Naive B cell (primary cell): ENCODE data around the gene ORC3. TPM values are rescaled to one million over a fixed set of nuclear protein-coding genes. Genes with fewer than 3 reads are reported as not detected.
"Not testable (repeated sequence)": the region's sequence is repeated elsewhere in the genome, so short reads cannot be mapped to it uniquely, and the experiment has no call there.

Experiments
- ATAC-seq, 2 donors: fragments of 150-1000 bp; cut with Tn5 transposase; 2 replicates each; pipeline ENCODE4 v1.10.0; 2021; ENCODE audit warnings: low read depth in 2 of 2, mild to moderate bottlenecking in 2 of 2, moderate library complexity in 2 of 2
- DNase-seq: peaks from one replicate; pipeline ENCODE4 v3.0.0; 2022
- H3K27ac Mint-ChIP-seq, 6 donors: one replicate each; pipeline ENCODE4 v1.8.0; 2020 to 2022; ENCODE audit warnings: mild to moderate bottlenecking in 6 of 6, mixed read lengths in 6 of 6, moderate library complexity in 5 of 6, inconsistent platforms in 2 of 6
- H3K27me3 Mint-ChIP-seq, 3 donors: one replicate each; pipeline ENCODE4 v1.8.0; 2021 to 2022; ENCODE audit warnings: mixed read lengths in 3 of 3, mild to moderate bottlenecking in 1 of 3
- H3K36me3 Mint-ChIP-seq, 2 donors: one replicate each; pipeline ENCODE4 v1.8.0; 2020 to 2022; ENCODE audit warnings: mixed read lengths in 2 of 2, inconsistent platforms in 1 of 2, mild to moderate bottlenecking in 1 of 2
- H3K4me1 Mint-ChIP-seq, 3 donors: one replicate each; pipeline ENCODE4 v1.8.0; 2020 to 2022; ENCODE audit warnings: mixed read lengths in 3 of 3, inconsistent platforms in 1 of 3, mild to moderate bottlenecking in 1 of 3, moderate library complexity in 1 of 3
- H3K4me3 Mint-ChIP-seq, 8 donors: one replicate each; pipeline ENCODE4 v1.8.0; 2020 to 2022; ENCODE audit warnings: mild to moderate bottlenecking in 8 of 8, mixed read lengths in 8 of 8, moderate library complexity in 8 of 8, inconsistent platforms in 2 of 8
- H3K9me3 Mint-ChIP-seq, 7 donors: one replicate each; pipeline ENCODE4 v1.8.0; 2020 to 2022; ENCODE audit warnings: mixed read lengths in 7 of 7, mild to moderate bottlenecking in 5 of 7, inconsistent platforms in 2 of 7, moderate library complexity in 1 of 7
- polyA plus RNA-seq, 6 donors: library from polyadenylated mRNA; unstranded; fragments of 300-500 nt; fragmentation: Illumina TruSeq; gene quantifications; one replicate each; pipeline ENCODE4 v1.2.3, GENCODE V29; 2021; ENCODE audit warnings: low read depth in 6 of 6

ORC3 gene
- polyA plus RNA-seq, 6 donors from 2014 or later: 34.4 to 68.4 (median 38.8) TPM

- H3K4me1 Mint-ChIP-seq: peaks cover 26 to 59% (median 46%) of the 10 kb centered on the region in 3 donors
- no peak overlapping the region for H3K4me3 Mint-ChIP-seq
- H3K36me3 Mint-ChIP-seq: peaks cover 11% of the 10 kb centered on the region in 2 donors
- ATAC-seq: no peak
- no peak for DNase-seq
- H3K27ac Mint-ChIP-seq: peak overlapping the region in 3 of 6 donors; percentile 9 to 85 (median 28)
- H3K9me3 Mint-ChIP-seq: peaks cover 0 to 2% (median 0%) of the 10 kb centered on the region in 7 donors
- no peaks in the 10 kb centered on the region for H3K27me3 Mint-ChIP-seq
Measured at GRCh38 chr6:87573307-87574024, 16.5 kb upstream of the ORC3 start.

- no peak for DNase-seq
- Mint-ChIP-seq H3K27me3 (no peaks in the 10 kb centered on the region), H3K9me3 (peaks cover 0 to 2% (median 0%) of the 10 kb centered on the region in 7 donors), H3K4me1 (peaks cover 26 to 59% (median 51%) of the 10 kb centered on the region in 3 donors), H3K36me3 (peaks cover 11 to 12% of the 10 kb centered on the region in 2 donors), H3K4me3 (peak overlapping the region in 1 of 8 donors; percentile 0), H3K27ac (peak overlapping the region in 4 of 6 donors; percentile 5 to 93 (median 49))
- ATAC-seq: no peak
Measured at GRCh38 chr6:87574237-87574804, 15.6 kb upstream of the ORC3 start.

- peak overlapping the region in 3 of 6 donors; percentile 8 to 61 (median 29) for H3K27ac Mint-ChIP-seq
Measured at GRCh38 chr6:87575423-87575822, 14.5 kb upstream of the ORC3 start.

GRCh38 chr6:87583822-87584221 lies 6.1 kb upstream of the ORC3 start:
- no peaks in the 10 kb centered on the region for H3K9me3 Mint-ChIP-seq
- peaks cover 20 to 35% (median 33%) of the 10 kb centered on the region in 3 donors for H3K4me1 Mint-ChIP-seq

More at GRCh38 chr6:87575423-87575822, 14.5 kb upstream of the ORC3 start:
- ATAC-seq (no peak), DNase-seq (no peak)
- H3K4me3 Mint-ChIP-seq: no peak overlapping the region
- H3K9me3 Mint-ChIP-seq: peaks cover 0 to 2% (median 0%) of the 10 kb centered on the region in 7 donors
- H3K36me3 Mint-ChIP-seq: peaks cover 11 to 15% of the 10 kb centered on the region in 2 donors
- no peaks in the 10 kb centered on the region for H3K27me3 Mint-ChIP-seq
- H3K4me1 Mint-ChIP-seq: peaks cover 26 to 52% (median 50%) of the 10 kb centered on the region in 3 donors

GRCh38 chr6:87586371-87587077 lies 3.4 kb upstream of the ORC3 start:
- peak overlapping the region in 2 of 6 donors; percentile 1 to 42 for H3K27ac Mint-ChIP-seq
- H3K27me3 Mint-ChIP-seq: no peaks in the 10 kb centered on the region
- peaks cover 30 to 59% (median 54%) of the 10 kb centered on the region in 3 donors for H3K4me1 Mint-ChIP-seq
- H3K36me3 Mint-ChIP-seq: peaks cover 4 to 7% of the 10 kb centered on the region in 2 donors
- H3K9me3 Mint-ChIP-seq: no peaks in the 10 kb centered on the region
- peak overlapping the region in 1 of 8 donors; percentile 62 for H3K4me3 Mint-ChIP-seq
- no peak for DNase-seq
- ATAC-seq: no peak

More at GRCh38 chr6:87583822-87584221, 6.1 kb upstream of the ORC3 start:
- Mint-ChIP-seq H3K27ac (no peak overlapping the region), H3K4me3 (no peak overlapping the region), H3K27me3 (no peaks in the 10 kb centered on the region), H3K36me3 (peaks cover 7 to 8% of the 10 kb centered on the region in 2 donors)
- ATAC-seq (no peak), DNase-seq (no peak)

GRCh38 chr6:87588756-87589407 lies 1.1 kb upstream of the ORC3 start:
- ATAC-seq (no peak), DNase-seq (no peak)
- peaks cover 33 to 70% (median 61%) of the 10 kb centered on the region in 3 donors for H3K4me1 Mint-ChIP-seq
- peaks cover 0 to 4% of the 10 kb centered on the region in 2 donors for H3K36me3 Mint-ChIP-seq
- peak overlapping the region; percentile 95 to 100 (median 96) for H3K4me3 Mint-ChIP-seq
- no peaks in the 10 kb centered on the region for H3K9me3 Mint-ChIP-seq
- peak overlapping the region; percentile 92 to 99 (median 96) for H3K27ac Mint-ChIP-seq
- H3K27me3 Mint-ChIP-seq: no peaks in the 10 kb centered on the region

GRCh38 chr6:87590417-87590880 lies 514 bp downstream of the ORC3 start:
- H3K27me3 Mint-ChIP-seq: no peaks in the 10 kb centered on the region
- ATAC-seq (no peak), DNase-seq (no peak)
- H3K4me3 Mint-ChIP-seq: peak overlapping the region; percentile 95 to 100 (median 96)
- H3K9me3 Mint-ChIP-seq: no peaks in the 10 kb centered on the region
- no peaks in the 10 kb centered on the region for H3K36me3 Mint-ChIP-seq
- H3K27ac Mint-ChIP-seq: peak overlapping the region; percentile 92 to 99 (median 96)
- peaks cover 33 to 73% (median 64%) of the 10 kb centered on the region in 3 donors for H3K4me1 Mint-ChIP-seq

- H3K36me3 Mint-ChIP-seq: no peaks in the 10 kb centered on the region
- no peaks in the 10 kb centered on the region for H3K27me3 Mint-ChIP-seq
- H3K27ac Mint-ChIP-seq: peak overlapping the region in 5 of 6 donors; percentile 92 to 99 (median 96)
- H3K4me3 Mint-ChIP-seq: peak overlapping the region in 7 of 8 donors; percentile 95 to 100 (median 96)
- ATAC-seq (no peak), DNase-seq (no peak)
- no peaks in the 10 kb centered on the region for H3K9me3 Mint-ChIP-seq
- H3K4me1 Mint-ChIP-seq: peaks cover 29 to 72% (median 61%) of the 10 kb centered on the region in 3 donors
Measured at GRCh38 chr6:87590990-87591389, 1.1 kb downstream of the ORC3 start.

- peaks cover 0 to under 1% (median 0%) of the 10 kb centered on the region in 3 donors for H3K4me1 Mint-ChIP-seq
- H3K36me3 Mint-ChIP-seq: peaks cover 0 to 5% of the 10 kb centered on the region in 2 donors
- ATAC-seq (no peak), DNase-seq (no peak)
- H3K27me3 Mint-ChIP-seq: no peaks in the 10 kb centered on the region
- H3K4me3 Mint-ChIP-seq: no peak overlapping the region
- no peak overlapping the region for H3K27ac Mint-ChIP-seq
- no peaks in the 10 kb centered on the region for H3K9me3 Mint-ChIP-seq
Measured at GRCh38 chr6:87600576-87600975, 10.6 kb downstream of the ORC3 start.

- Mint-ChIP-seq H3K4me3 (no peak overlapping the region), H3K27me3 (no peaks in the 10 kb centered on the region), H3K36me3 (peaks cover 5 to 8% of the 10 kb centered on the region in 2 donors), H3K27ac (no peak overlapping the region), H3K4me1 (no peaks in the 10 kb centered on the region), H3K9me3 (no peaks in the 10 kb centered on the region)
- no peak for DNase-seq
- ATAC-seq: no peak
Measured at GRCh38 chr6:87606199-87606598, 16.3 kb downstream of the ORC3 start.

- Mint-ChIP-seq H3K27me3 (no peaks in the 10 kb centered on the region), H3K27ac (no peak overlapping the region), H3K36me3 (peaks cover 12 to 23% of the 10 kb centered on the region in 2 donors), H3K4me1 (no peaks in the 10 kb centered on the region), H3K4me3 (no peak overlapping the region), H3K9me3 (peaks cover 0 to 6% (median 0%) of the 10 kb centered on the region in 7 donors)
- ATAC-seq (no peak), DNase-seq (no peak)
Measured at GRCh38 chr6:87608802-87609201, 18.9 kb downstream of the ORC3 start.

- H3K27ac Mint-ChIP-seq: peak overlapping the region in 1 of 6 donors; percentile 32
- not testable (repeated sequence) for H3K4me1 Mint-ChIP-seq, ATAC-seq, H3K9me3 Mint-ChIP-seq, H3K27me3 Mint-ChIP-seq, DNase-seq, H3K4me3 Mint-ChIP-seq
- H3K36me3 Mint-ChIP-seq: peaks cover 21 to 25% of the 10 kb centered on the region in 2 donors
Measured at GRCh38 chr6:87613018-87613417, 23.1 kb downstream of the ORC3 start.

GRCh38 chr6:87617405-87617804 lies 27.5 kb downstream of the ORC3 start:
- Mint-ChIP-seq H3K27ac (no peak overlapping the region), H3K9me3 (peaks cover 0 to 7% (median 2%) of the 10 kb centered on the region in 7 donors), H3K4me1 (no peaks in the 10 kb centered on the region), H3K27me3 (no peaks in the 10 kb centered on the region), H3K4me3 (no peak overlapping the region), H3K36me3 (peaks cover 25 to 30% of the 10 kb centered on the region in 2 donors)
- DNase-seq: no peak
- ATAC-seq: no peak
